K562 (cell line): ENCODE measurements around the gene PLAAT5. TPM values are rescaled to one million over a fixed set of nuclear protein-coding genes. Genes with fewer than 3 reads are reported as not detected.

Experiments
- ARID1B ChIP-seq: fragments of 450-650 bp; IDR thresholded peaks from 2 replicates; pipeline ENCODE4 v1.6.1; 2016; ENCODE audit warnings: antibody characterized with exemption, mild to moderate bottlenecking, inconsistent platforms
- CBX3 ChIP-seq, 2 experiments: IDR thresholded peaks; 1 replicate in 1 of 2; 2 replicates in 1 of 2; pipeline ENCODE4 v1.6.1; 2012; ENCODE audit warnings: inconsistent platforms in 2 of 2, low read length in 2 of 2, borderline replicate concordance in 1 of 2, control low read depth in 1 of 2
- CREBBP ChIP-seq: IDR thresholded peaks from one replicate; pipeline ENCODE4 v1.6.1; 2012; ENCODE audit warnings: low read depth, mild to moderate bottlenecking, control low read depth, inconsistent platforms, low read length
- CXXC5 ChIP-seq: fragments of 250-450 bp; sonication (Bioruptor Pico); IDR thresholded peaks from 2 replicates; pipeline ENCODE4 v1.8.0; 2022; ENCODE audit warnings: inconsistent platforms, mild to moderate bottlenecking, moderate library complexity
- E2F5 ChIP-seq: sonication (generic); formaldehyde crosslinking; IDR thresholded peaks from 2 replicates; pipeline ENCODE4 v1.8.0; 2022; ENCODE audit warnings: mild to moderate bottlenecking, missing genetic modification reagents
- EP300 ChIP-seq: IDR thresholded peaks from 2 replicates; pipeline ENCODE4 v1.6.1; 2012; ENCODE audit warnings: low read length, improper control_type of control experiment
- ETS2 ChIP-seq: IDR thresholded peaks from 2 replicates; pipeline ENCODE4 v1.6.1; 2016; ENCODE audit warnings: borderline replicate concordance, missing genetic modification characterization, mild to moderate bottlenecking, moderate library complexity, missing compliant biosample characterization; ENCODE audit not compliant: poor library complexity, severe bottlenecking
- FOXO4 ChIP-seq: fragments of 450-650 bp; formaldehyde crosslinking; IDR thresholded peaks from 2 replicates; pipeline ENCODE4 v1.4.0; 2020; ENCODE audit warnings: mild to moderate bottlenecking, moderate library complexity
- FOXP1 ChIP-seq: sonication (generic); formaldehyde crosslinking; IDR thresholded peaks from 2 replicates; pipeline ENCODE4 v1.8.0; 2022; ENCODE audit warnings: mild to moderate bottlenecking, missing genetic modification reagents
- HBP1 ChIP-seq: fragments of 450-650 bp; formaldehyde crosslinking; IDR thresholded peaks from 2 replicates; pipeline ENCODE4 v1.4.0; 2022; ENCODE audit warnings: missing genetic modification characterization
- HNRNPK ChIP-seq: fragments of 200-400 bp; formaldehyde crosslinking; IDR thresholded peaks from one replicate; pipeline ENCODE4 v1.6.1; 2018; ENCODE audit warnings: mild to moderate bottlenecking, low read depth, low read length; ENCODE audit not compliant: poor library complexity, severe bottlenecking
- IFI16 ChIP-seq: fragments of 250-450 bp; sonication (Bioruptor Pico); IDR thresholded peaks from 2 replicates; pipeline ENCODE4 v2.1.2; 2022; ENCODE audit warnings: mild to moderate bottlenecking, inconsistent platforms
- PBX2 ChIP-seq, 2 experiments: IDR thresholded peaks in 1 of 2; conservative IDR thresholded peaks in 1 of 2; 2 replicates each; pipeline ENCODE4 v1.6.1; 2016; ENCODE audit warnings: low read depth in 2 of 2, mild to moderate bottlenecking in 1 of 2, missing compliant biosample characterization in 1 of 2, missing genetic modification characterization in 1 of 2, moderate library complexity in 1 of 2
- PYGO2 ChIP-seq: fragments of 450-650 bp; IDR thresholded peaks from 2 replicates; pipeline ENCODE4 v1.6.1; 2016; ENCODE audit warnings: mild to moderate bottlenecking, missing genetic modification characterization, moderate library complexity, missing compliant biosample characterization
- RBFOX2 ChIP-seq: fragments of 200-400 bp; formaldehyde crosslinking; IDR thresholded peaks from 2 replicates; pipeline ENCODE4 v1.6.1; 2017; ENCODE audit warnings: low read depth, mild to moderate bottlenecking, low read length, moderate library complexity
- SOX6 ChIP-seq: fragments of 450-650 bp; IDR thresholded peaks from 2 replicates; pipeline ENCODE4 v1.6.1; 2014; ENCODE audit warnings: mild to moderate bottlenecking
- SRSF1 ChIP-seq: fragments of 200-400 bp; formaldehyde crosslinking; IDR thresholded peaks from 2 replicates; pipeline ENCODE4 v1.6.1; 2017; ENCODE audit warnings: mild to moderate bottlenecking, low read depth, low read length, moderate library complexity
- ZBTB7A ChIP-seq: IDR thresholded peaks from 2 replicates; pipeline ENCODE4 v1.6.1; 2011; ENCODE audit warnings: low read depth, mild to moderate bottlenecking, low read length, moderate library complexity, borderline replicate concordance; ENCODE audit not compliant: control insufficient read depth
- ZNF644 ChIP-seq: fragments of 200-800 bp; sonication (Bioruptor generic); IDR thresholded peaks from 2 replicates; pipeline ENCODE4 v1.6.1; 2016; ENCODE audit warnings: low read depth, missing genetic modification characterization, missing compliant biosample characterization
- ZNF699 ChIP-seq: fragments of 250-450 bp; sonication (Bioruptor Pico); IDR thresholded peaks from 2 replicates; pipeline ENCODE4 v1.8.0; 2021; ENCODE audit warnings: mild to moderate bottlenecking, moderate library complexity; ENCODE audit not compliant: insufficient replicate concordance
- ZNF79 ChIP-seq: fragments of 250-450 bp; sonication (Bioruptor Pico); IDR thresholded peaks from 2 replicates; pipeline ENCODE4 v1.4.0; 2020; ENCODE audit warnings: low read depth, mild to moderate bottlenecking, moderate library complexity
- polyA plus RNA-seq, 8 experiments: library from polyadenylated mRNA; depleted of rRNA in 4 of 8; stranded (reverse) in 5 of 8; unstranded in 3 of 8; fragments of >200 nt; fragmentation: Nextera tagmentation in 2 of 8; fragmentation: Illumina TruSeq in 1 of 8; extraction: Ambion mirVana in 2 of 8; extraction: Trizol in 1 of 8; gene quantifications; 2 replicates each; pipeline versions ENCODE4 v1.2.1 to v1.2.3, GENCODE V29; 2011 to 2014; ENCODE audit warnings: inconsistent platforms in 1 of 8, missing spikeins in 1 of 8
- total RNA-seq, 7 experiments: library from RNA; depleted of rRNA in 6 of 7; stranded (reverse); fragments of >200 nt in 6 of 7; fragmentation: Illumina TruSeq in 2 of 7; extraction: Trizol in 2 of 7; gene quantifications; 2 replicates each; pipeline versions ENCODE4 v1.2.1 to v1.2.3, GENCODE V29; 2011 to 2021; ENCODE audit warnings: low replicate concordance in 1 of 7

Gene PLAAT5
- total and polyA plus RNA-seq, 9 of the 15 experiments (the other 6 are each of a cell fraction or from before 2014, with no cell fraction given) = not detected

GRCh38 chr11:63505857-63506528 lies 15.0 kb upstream of the PLAAT5 start, which contains the start of gene LGALS12 (continued):
- no peak for TF ChIP-seq IFI16 (CRISPR knock-in tag)
- no peak for TF ChIP-seq PBX2 (CRISPR knock-in tag; IDR thresholded peaks at IDR 0.05; ENCODE audit: low read depth)
- TF ChIP-seq PBX2 (tag; conservative IDR thresholded peaks at IDR 0.05; ENCODE audit: low read depth) = no peak
- no peak for TF ChIP-seq HBP1
- TF ChIP-seq FOXO4 (CRISPR knock-in tag) = no peak
- no peak for TF ChIP-seq SRSF1
- TF ChIP-seq ZNF699 = no peak
- TF ChIP-seq EP300 = peak; percentile 19; the same call in 1 of the 2 replicates
- TF ChIP-seq ZNF79 (CRISPR knock-in tag) = no peak
- no peak for TF ChIP-seq ETS2 (tag)
- no peak for TF ChIP-seq E2F5 (CRISPR knock-in tag)
- TF ChIP-seq CXXC5 = peak; percentile 32; the same call in 1 of the 2 replicates
- peak; percentile 51; the same call in 1 of the 2 replicates for TF ChIP-seq SOX6
- TF ChIP-seq CBX3 (IDR thresholded peaks at IDR 0.05; ENCODE audit: borderline replicate concordance in 1 of 2, low read length in 2 of 2) = peak in 1 of 2 experiments; percentile 42; a peak in 1 of 3 replicates
- TF ChIP-seq PYGO2 = no peak
- TF ChIP-seq FOXP1 = no peak
- no peak for TF ChIP-seq CREBBP
- 0 out of 2 replicates have a peak, but pooled peaks have one; percentile 49 for TF ChIP-seq RBFOX2
- TF ChIP-seq ARID1B = peak; percentile 45
- TF ChIP-seq ZBTB7A = no peak
- TF ChIP-seq ZNF644 (tag) = 0 out of 2 replicates have a peak, but pooled peaks have one; percentile 41
- TF ChIP-seq HNRNPK = no peak
